GM23248 (cell line): Measurements from ENCODE around the gene PADI1.

Source experiments
- EZH2 ChIP-seq: fragments of 200-600 bp; sonication (generic); IDR thresholded peaks from 2 replicates; pipeline ENCODE4 v1.6.1; 2018; ENCODE audit warnings: antibody characterized with exemption, mild to moderate bottlenecking; ENCODE audit not compliant: insufficient read depth, poor library complexity, severe bottlenecking
- EZH2phosphoT487 ChIP-seq: fragments of 200-600 bp; sonication (generic); IDR thresholded peaks from 2 replicates; pipeline ENCODE4 v1.6.1; 2018; ENCODE audit warnings: antibody characterized with exemption, moderate library complexity, mild to moderate bottlenecking, low read depth; ENCODE audit not compliant: insufficient read depth

GRCh38 chr1:17158961-17159360 lies 46.0 kb upstream of the PADI1 start:
- TF ChIP-seq EZH2phosphoT487, result no peak
- TF ChIP-seq EZH2, result no peak
